HG03460 (cell line): ENCODE results near the gene CBY3.
"Not testable (repeated sequence)": the region's sequence is repeated elsewhere in the genome, so short reads cannot be mapped to it uniquely, and the experiment has no call there.

Experiments used
- ATAC-seq: cut with Tn5 transposase; IDR thresholded peaks from one replicate; pipeline ENCODE4 v1.9.1; 2021; ENCODE audit not compliant: unreplicated experiment

Gene CBY3

DNA sequence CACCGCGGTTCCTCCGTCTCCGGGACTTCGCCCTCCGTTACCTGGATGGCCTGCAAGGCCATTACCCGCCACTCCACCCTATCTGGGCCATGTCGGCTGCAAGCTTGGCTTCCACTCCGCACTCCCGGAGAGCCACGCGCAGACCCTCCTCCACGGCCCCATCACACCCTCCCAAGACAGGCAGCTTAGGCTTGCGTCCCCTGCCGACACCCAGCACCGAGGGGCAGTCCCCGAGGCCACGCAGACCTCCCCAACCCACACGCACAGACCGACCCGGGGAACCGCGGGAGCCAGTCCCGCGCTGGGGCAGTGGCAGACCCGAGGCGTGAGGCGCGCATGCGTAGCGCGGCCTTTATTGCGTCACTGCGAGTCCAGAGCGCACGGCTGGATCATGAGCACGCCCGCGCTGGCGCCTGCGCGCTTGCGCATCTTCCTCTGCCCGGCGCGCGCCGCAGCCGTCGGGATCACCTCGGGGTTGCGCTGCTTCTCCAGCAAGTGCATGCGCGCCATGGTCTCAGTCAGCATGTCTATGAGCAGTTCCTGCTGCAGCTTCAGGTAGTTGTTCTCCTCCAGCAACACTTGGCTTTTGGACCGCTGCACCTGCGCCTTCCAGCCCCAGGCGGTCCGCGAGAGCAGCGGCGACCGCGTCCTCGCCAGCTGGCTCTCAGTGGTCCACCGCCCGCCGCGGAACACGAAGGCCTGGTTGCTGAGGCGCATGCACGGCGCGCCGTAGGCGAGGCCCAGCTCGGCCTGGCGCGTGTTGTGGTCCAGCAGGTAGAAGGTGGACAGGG lies 2.4 kb downstream of the CBY3 start:
- ATAC-seq: peak; percentile 83

DNA sequence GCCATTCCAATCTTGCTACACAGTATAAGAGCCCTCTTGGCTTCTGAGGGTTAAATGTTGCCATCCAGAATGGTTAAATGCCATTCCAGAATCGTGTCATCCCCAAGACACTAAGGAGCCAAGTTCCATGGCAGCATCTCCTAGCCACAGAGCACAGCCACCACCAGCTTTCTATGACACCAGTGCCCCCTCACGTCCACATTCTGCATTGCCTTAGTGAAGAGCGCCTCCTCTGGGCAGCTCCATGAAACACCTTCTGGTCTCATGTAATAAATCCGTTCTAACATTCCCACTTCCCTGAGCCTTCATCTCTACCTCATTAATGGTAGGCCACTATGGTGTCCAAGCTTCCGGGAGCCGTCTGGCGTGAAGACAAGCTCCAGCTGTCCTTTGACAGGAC lies 12.4 kb downstream of the CBY3 start:
- no peak for ATAC-seq

DNA sequence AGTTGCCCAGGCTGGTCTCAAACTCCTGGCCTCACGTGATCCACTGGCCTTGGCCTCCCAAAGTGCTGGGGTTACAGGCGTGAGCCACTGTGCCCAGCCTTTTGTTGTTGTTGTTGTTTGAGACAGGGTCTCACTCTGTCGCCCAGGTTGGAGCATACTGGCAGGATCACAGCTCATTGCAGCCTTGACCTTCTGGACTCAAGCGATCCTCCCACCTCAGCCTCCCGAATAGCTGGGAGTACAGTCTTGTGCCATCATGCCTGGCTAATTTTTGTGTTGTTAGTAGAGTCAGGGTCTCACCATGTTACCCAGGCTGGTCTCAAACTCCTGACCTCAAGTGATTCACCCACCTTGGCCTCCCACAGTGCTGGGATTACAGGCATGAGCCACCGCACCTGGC lies 19.2 kb downstream of the CBY3 start:
- ATAC-seq: not testable (repeated sequence)

DNA sequence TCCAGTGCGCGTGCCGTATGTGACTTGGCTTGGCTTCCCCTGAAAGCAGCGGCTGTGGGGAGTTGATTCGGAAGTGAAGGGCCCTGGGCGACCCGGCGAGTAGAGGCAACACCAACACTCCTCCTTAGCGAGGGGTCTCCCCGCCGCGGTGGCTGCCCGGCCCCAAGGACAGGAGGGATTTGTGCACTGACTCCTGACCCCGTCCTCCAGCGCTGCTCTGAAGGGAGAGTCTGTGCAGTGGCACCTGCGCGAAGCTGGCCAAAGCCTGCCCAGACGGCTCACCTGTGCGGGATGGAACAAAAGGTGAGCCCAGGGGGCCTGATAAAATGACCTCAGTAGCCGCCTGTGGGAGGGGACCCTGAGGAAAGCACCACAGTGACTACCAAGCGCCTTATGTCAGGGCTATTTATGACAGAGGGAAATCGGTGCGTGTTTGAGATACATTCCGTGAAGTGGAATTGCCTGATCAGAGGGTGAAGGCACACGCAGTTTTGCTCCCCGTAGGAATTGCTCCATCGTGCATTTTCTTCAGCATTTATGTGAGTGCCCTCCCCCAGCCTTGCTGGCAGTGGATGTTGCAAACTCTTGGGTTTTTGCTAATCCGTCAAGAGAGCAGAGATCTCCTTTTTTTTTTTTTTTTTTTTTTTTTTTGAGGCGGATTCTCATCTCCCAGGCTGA lies 22.5 kb downstream of the CBY3 start:
- peak; percentile 58 for ATAC-seq

DNA sequence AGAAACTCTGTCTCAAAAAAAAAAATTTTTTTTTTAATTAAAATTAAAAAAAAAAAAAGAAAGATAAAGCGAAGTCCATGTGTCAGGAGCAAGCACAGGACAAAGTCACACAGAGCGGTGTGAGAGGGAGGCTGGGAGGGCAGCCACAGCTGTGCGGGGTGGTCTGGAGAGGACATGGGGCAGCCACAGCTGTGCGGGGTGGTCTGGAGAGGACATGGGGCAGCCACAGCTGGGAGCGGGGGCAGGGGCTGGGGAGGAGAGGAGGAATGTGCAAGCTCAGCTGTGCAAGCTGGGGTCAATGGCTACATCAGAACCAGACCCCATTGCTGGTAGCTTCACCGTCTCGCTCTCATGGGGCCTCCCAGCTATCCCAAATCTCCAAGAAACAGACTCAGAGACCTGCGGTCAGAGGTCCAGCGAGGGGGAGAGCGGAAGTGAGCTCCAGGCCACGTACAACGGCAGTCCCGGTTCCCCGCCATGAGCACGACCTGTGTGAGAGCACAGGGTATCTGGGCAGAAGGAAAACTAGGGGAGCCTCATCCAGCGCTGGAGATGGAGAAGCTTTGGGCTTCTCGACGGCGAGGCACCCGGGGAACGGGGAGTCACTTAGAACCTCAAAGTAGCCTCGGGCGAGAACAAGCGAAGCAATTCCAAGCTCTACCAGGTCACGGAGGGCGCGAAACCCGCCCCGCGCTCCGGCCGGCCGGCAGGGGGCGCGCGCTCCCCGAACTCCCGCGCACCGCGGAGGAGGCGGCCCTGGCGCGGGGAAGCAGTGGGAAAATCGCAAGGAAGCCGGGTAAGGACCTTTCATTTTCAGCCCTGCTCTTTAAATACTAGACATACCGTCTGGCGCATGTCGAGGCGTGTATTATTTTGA lies 23.3 kb downstream of the CBY3 start:
- peak; percentile 85 for ATAC-seq

DNA sequence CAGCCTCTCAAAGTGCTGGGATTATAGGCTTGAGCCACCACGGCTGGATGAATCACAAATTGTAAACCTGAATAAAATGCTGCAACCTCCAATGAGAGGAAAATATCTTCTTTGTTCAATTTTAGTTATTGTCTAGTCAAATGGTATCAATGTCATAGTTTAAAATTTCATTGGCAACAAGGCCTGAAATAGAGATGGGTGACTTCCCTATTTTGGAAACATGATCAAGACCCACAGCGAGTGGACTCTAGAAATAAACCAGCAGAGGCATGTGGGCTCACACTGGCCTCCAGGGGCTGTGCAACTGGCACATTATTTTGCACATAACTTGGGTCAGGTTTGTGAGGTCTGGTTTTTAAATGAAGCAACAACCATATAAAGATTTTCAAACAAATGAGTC lies 27.7 kb downstream of the CBY3 start:
- not testable (repeated sequence) for ATAC-seq

DNA sequence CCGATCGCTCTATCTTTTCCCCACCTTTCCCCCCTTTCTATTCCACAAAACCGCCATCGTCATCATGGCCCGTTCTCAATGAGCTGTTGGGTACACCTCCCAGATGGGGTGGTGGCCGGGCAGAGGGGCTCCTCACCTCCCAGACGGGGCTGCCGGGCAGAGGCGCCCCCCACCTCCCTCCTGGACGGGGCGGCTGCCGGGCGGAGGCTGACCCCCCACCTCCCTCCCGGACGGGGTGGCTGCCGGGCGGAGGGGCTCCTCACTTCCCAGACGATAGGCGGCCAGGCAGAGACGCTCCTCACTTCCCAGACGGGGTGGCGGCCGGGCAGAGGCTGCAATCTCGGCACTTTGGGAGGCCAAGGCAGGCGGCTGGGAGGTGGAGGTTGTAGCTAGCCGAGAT lies 30.6 kb downstream of the CBY3 start:
- ATAC-seq: not testable (repeated sequence)

DNA sequence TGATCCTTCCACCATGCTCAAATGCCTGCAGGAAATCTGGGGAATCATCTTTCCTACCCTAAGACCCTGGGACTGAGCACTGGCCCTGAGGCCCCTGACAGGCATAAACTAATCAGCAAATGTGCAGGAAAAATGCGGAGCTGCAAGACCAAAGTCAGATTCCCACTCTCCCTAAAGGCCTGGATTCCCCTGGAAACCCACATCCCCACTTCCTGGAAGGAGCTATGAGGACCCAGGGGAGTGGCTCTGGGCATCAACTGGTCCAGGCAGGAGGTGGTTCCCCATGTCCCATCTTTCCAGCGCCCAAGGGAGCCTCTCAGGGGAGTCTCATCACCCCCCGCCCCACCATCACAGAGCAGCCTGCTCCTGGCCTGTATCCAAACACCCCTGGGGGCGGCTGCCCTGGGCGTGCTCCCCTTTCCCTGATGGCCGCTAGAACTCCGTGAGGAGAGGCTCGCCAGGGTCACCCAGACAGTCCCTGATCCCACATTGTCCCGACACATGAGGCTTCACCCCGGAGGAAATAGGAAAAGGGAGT lies 31.6 kb downstream of the CBY3 start:
- ATAC-seq: not testable (repeated sequence)

DNA sequence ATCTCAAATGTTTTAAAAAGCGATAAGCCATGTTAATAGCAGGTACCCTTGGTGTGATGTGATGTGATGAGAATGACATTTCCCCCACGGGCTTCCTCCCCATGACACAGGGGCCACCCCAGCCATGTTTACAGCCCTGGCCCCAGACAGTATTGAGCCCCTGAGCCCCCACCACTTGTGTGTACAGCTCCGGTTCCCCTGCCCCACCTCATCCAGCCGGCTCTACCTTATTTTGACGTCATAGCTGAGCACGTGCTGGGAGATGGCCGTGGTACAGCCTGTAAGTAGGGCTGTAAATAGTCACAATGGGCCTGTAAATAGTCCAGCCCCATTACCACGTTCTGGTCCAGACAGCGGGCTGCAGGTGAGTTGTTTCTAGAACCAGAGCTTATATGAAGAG lies 32.4 kb downstream of the CBY3 start:
- no peak for ATAC-seq

DNA sequence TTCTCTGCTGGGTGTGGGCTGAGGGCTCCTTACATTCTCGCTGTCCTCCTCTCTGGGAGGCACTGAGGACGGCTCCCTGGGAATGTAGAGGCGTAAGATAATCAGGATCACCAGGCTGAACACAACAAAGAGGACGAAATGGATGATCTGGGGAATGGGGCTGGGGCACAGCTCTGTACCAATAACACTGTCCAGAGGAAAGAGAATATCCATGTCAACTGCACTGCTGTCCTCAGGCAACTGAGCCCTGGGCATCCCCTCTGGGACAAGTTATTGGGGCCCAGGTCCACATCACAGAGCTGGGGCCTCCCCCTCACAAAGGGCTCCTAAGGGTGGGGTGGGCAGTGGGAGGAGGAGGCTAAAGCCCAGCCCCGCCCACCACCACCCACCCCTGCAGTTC lies 36.1 kb downstream of the CBY3 start:
- ATAC-seq: not testable (repeated sequence)

DNA sequence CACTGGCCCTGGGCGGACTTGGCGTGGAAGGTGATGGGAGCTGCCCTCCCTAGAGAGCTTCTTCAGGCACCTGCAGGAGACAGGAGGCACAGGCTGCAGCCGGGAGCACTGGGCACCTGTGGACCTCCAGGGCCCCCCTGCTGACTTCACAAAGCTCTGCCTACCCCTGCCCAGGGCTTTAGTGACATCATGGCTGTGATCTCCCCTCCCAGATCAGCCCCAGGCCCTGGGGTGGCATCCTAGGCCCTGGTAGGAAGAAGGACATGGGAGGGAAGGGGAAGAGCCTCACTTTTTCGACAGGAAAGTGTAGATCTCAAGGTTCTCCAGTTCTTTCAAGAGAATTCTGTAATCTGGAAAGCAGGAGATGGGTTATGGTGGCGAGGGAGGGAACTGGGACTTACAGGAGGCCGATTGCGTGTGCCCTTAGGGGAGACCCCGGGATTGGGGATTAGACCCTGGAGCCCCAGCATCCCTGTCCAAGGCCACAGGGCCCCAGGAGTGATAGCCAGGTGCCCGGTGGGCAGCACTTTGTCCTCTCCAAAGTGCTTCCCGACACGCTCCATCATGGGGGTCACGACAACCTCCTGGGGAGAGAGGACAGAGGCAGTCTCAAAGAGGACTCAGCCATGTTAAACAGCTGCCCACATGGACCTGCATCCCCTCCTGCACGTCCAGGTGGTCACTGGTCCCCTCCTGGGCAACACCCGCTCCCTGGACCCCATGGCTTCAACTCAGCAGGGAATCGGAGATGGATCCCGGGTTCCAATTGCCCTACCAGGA lies 37.5 kb downstream of the CBY3 start:
- ATAC-seq: not testable (repeated sequence)

DNA sequence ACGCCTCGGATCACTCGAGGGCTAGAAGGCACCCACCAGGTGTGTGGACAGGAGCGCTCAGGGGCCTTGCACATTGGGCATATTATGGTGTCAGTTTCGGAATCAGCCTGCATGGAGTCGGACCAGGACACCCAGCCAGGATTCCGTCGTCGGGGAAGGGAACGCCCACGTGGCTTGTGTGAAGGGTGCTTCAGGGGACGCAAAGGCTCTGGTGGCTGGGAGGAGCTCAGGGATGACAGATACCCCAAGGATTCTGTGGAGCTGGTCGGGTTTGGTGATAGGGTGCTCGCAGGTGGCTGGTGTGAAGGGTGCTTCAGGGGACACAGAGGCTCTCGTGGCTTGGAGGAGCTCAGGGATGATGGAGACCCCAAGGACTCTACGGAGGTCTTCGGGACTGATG lies 38.2 kb downstream of the CBY3 start:
- not testable (repeated sequence) for ATAC-seq

DNA sequence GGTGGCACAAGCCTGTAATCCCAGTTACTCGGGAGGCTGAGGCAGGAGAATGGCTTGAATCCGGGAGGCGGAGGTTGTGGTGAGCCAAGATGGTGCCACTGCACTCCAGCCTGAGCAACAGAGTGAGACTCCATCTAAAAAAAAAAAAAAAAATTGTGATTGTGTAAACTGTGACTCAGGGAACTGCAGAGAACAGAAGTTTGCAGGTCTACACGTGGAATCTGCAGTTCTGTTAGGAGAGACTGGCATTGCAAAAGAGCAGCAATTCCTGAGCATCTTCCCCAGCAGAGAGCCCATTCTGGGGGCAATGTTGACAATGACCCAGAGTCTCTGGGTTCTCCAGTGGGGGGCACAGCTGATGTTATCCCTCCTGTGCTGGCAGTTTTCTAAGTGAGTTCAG lies 39.1 kb downstream of the CBY3 start:
- ATAC-seq: not testable (repeated sequence)

DNA sequence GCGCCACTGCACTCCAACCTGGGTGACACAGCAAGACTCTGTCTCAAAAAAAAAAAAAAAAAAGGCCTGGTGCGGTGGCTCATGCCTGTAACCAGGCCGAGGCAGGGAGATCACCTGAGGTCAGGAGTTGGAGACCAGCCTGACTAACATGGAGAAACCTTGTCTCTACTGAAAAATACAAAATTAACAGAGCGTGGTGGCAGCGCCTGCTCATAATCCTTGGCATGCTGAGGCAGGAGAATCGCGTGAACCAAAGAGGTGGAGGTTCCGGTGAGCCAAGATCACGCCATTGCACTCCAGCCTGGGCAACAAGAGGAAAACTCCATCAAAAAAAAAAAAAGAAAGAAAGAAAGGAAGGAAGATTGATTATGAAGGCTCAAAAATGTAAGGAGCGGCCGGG lies 41.5 kb downstream of the CBY3 start:
- ATAC-seq: not testable (repeated sequence)

DNA sequence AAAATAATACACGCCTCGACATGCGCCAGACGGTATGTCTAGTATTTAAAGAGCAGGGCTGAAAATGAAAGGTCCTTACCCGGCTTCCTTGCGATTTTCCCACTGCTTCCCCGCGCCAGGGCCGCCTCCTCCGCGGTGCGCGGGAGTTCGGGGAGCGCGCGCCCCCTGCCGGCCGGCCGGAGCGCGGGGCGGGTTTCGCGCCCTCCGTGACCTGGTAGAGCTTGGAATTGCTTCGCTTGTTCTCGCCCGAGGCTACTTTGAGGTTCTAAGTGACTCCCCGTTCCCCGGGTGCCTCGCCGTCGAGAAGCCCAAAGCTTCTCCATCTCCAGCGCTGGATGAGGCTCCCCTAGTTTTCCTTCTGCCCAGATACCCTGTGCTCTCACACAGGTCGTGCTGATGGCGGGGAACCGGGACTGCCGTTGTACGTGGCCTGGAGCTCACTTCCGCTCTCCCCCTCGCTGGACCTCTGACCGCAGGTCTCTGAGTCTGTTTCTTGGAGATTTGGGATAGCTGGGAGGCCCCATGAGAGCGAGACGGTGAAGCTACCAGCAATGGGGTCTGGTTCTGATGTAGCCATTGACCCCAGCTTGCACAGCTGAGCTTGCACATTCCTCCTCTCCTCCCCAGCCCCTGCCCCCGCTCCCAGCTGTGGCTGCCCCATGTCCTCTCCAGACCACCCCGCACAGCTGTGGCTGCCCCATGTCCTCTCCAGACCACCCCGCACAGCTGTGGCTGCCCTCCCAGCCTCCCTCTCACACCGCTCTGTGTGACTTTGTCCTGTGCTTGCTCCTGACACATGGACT lies 46.3 kb downstream of the CBY3 start:
- ATAC-seq: peak; percentile 90

DNA sequence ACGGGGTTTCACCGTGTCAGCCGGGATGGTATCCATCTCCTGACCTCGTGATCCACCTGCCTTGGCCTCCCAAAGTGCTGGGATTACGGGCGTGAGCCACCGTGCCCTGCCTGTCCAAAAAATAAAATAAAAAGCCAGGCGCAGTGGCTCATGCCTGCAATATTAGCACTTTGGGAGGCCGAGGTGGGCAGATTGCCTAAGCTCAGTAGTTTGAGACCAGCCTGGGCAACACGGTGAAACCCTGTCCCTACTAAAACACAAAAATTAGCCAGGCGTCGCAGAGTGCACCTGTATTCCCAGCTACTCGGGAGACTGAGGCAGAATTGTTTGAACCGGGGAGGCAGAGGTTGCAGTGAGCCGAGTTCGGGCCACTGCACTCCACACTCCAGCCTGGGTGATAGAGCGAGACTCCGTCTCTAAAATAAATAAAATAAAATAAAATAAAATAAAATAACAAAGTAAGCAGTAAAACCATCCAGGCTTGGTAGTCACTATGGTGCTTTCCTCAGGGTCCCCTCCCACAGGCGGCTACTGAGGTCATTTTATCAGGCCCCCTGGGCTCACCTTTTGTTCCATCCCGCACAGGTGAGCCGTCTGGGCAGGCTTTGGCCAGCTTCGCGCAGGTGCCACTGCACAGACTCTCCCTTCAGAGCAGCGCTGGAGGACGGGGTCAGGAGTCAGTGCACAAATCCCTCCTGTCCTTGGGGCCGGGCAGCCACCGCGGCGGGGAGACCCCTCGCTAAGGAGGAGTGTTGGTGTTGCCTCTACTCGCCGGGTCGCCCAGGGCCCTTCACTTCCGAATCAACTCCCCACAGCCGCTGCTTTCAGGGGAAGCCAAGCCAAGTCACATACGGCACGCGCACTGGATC lies 47.1 kb downstream of the CBY3 start:
- peak; percentile 66 for ATAC-seq
